ENCODE measurements around the gene CLTB. TPM values are rescaled to one million over a fixed set of nuclear protein-coding genes. Genes with fewer than 3 reads are reported as not detected.

Gene CLTB
- total and polyA plus RNA-seq, 2 of the 13 experiments (the other 11 are each of a cell fraction or from before 2014, with no cell fraction given) = 23.3 to 33.8 TPM

- TF ChIP-seq ZKSCAN1 (IDR thresholded peaks at IDR 0.05; ENCODE audit: low read length) (peak; percentile 13; the same call in 1 of the 2 replicates), ZFP90 (CRISPR knock-in tag; IDR thresholded peaks at IDR 0.05; ENCODE audit: borderline replicate concordance) (no peak), ZNF317 (CRISPR knock-in tag; IDR thresholded peaks at IDR 0.05) (peak; percentile 35; the same call in 1 of the 2 replicates), SMAD3 (CRISPR knock-in tag; IDR thresholded peaks at IDR 0.05) (no peak), PLRG1 (conservative IDR thresholded peaks at IDR 0.05) (no peak), ZNF232 (CRISPR knock-in tag; IDR thresholded peaks at IDR 0.05; ENCODE audit: borderline replicate concordance) (peak; percentile 82), KDM6A (CRISPR knock-in tag; IDR thresholded peaks at IDR 0.05; ENCODE audit: low read depth) (peak; percentile 29; the same call in 1 of the 2 replicates), YEATS4 (CRISPR knock-in tag; IDR thresholded peaks at IDR 0.05; ENCODE audit: borderline replicate concordance) (peak; percentile 88), SOX6 (IDR thresholded peaks at IDR 0.05) (no peak), SOX6 (CRISPR knock-in tag; IDR thresholded peaks at IDR 0.05) (no peak; the same call in 1 of the 2 replicates), MXD4 (CRISPR knock-in tag; IDR thresholded peaks at IDR 0.05) (peak; percentile 99), HOXA9 (CRISPR knock-in tag; IDR thresholded peaks at IDR 0.05; ENCODE audit: borderline replicate concordance) (peak; percentile 90; the same call in 1 of the 2 replicates)
- TF ChIP-seq, protein P1, sequence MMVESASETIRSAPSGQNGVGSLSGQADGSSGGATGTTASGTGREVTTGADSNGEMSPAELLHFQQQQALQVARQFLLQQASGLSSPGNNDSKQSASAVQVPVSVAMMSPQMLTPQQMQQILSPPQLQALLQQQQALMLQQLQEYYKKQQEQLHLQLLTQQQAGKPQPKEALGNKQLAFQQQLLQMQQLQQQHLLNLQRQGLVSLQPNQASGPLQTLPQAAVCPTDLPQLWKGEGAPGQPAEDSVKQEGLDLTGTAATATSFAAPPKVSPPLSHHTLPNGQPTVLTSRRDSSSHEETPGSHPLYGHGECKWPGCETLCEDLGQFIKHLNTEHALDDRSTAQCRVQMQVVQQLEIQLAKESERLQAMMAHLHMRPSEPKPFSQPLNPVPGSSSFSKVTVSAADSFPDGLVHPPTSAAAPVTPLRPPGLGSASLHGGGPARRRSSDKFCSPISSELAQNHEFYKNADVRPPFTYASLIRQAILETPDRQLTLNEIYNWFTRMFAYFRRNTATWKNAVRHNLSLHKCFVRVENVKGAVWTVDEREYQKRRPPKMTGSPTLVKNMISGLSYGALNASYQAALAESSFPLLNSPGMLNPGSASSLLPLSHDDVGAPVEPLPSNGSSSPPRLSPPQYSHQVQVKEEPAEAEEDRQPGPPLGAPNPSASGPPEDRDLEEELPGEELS (CRISPR knock-in tag; IDR thresholded peaks at IDR 0.05) = no peak
- TF ChIP-seq, protein P2, sequence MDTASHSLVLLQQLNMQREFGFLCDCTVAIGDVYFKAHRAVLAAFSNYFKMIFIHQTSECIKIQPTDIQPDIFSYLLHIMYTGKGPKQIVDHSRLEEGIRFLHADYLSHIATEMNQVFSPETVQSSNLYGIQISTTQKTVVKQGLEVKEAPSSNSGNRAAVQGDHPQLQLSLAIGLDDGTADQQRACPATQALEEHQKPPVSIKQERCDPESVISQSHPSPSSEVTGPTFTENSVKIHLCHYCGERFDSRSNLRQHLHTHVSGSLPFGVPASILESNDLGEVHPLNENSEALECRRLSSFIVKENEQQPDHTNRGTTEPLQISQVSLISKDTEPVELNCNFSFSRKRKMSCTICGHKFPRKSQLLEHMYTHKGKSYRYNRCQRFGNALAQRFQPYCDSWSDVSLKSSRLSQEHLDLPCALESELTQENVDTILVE (CRISPR knock-in tag; IDR thresholded peaks at IDR 0.05) = peak; percentile 83
- TF ChIP-seq, protein P3, sequence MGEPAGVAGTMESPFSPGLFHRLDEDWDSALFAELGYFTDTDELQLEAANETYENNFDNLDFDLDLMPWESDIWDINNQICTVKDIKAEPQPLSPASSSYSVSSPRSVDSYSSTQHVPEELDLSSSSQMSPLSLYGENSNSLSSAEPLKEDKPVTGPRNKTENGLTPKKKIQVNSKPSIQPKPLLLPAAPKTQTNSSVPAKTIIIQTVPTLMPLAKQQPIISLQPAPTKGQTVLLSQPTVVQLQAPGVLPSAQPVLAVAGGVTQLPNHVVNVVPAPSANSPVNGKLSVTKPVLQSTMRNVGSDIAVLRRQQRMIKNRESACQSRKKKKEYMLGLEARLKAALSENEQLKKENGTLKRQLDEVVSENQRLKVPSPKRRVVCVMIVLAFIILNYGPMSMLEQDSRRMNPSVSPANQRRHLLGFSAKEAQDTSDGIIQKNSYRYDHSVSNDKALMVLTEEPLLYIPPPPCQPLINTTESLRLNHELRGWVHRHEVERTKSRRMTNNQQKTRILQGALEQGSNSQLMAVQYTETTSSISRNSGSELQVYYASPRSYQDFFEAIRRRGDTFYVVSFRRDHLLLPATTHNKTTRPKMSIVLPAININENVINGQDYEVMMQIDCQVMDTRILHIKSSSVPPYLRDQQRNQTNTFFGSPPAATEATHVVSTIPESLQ (CRISPR knock-in tag; conservative IDR thresholded peaks at IDR 0.05) = no peak
- TF ChIP-seq, protein P4, sequence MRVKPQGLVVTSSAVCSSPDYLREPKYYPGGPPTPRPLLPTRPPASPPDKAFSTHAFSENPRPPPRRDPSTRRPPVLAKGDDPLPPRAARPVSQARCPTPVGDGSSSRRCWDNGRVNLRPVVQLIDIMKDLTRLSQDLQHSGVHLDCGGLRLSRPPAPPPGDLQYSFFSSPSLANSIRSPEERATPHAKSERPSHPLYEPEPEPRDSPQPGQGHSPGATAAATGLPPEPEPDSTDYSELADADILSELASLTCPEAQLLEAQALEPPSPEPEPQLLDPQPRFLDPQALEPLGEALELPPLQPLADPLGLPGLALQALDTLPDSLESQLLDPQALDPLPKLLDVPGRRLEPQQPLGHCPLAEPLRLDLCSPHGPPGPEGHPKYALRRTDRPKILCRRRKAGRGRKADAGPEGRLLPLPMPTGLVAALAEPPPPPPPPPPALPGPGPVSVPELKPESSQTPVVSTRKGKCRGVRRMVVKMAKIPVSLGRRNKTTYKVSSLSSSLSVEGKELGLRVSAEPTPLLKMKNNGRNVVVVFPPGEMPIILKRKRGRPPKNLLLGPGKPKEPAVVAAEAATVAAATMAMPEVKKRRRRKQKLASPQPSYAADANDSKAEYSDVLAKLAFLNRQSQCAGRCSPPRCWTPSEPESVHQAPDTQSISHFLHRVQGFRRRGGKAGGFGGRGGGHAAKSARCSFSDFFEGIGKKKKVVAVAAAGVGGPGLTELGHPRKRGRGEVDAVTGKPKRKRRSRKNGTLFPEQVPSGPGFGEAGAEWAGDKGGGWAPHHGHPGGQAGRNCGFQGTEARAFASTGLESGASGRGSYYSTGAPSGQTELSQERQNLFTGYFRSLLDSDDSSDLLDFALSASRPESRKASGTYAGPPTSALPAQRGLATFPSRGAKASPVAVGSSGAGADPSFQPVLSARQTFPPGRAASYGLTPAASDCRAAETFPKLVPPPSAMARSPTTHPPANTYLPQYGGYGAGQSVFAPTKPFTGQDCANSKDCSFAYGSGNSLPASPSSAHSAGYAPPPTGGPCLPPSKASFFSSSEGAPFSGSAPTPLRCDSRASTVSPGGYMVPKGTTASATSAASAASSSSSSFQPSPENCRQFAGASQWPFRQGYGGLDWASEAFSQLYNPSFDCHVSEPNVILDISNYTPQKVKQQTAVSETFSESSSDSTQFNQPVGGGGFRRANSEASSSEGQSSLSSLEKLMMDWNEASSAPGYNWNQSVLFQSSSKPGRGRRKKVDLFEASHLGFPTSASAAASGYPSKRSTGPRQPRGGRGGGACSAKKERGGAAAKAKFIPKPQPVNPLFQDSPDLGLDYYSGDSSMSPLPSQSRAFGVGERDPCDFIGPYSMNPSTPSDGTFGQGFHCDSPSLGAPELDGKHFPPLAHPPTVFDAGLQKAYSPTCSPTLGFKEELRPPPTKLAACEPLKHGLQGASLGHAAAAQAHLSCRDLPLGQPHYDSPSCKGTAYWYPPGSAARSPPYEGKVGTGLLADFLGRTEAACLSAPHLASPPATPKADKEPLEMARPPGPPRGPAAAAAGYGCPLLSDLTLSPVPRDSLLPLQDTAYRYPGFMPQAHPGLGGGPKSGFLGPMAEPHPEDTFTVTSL (CRISPR knock-in tag; IDR thresholded peaks at IDR 0.05; ENCODE audit: borderline replicate concordance) = peak; percentile 65; the same call in 1 of the 2 replicates
These were observed 27.8 kb downstream of the CLTB start, which contains the start of the genes HIGD2A and NOP16 (continued) for GRCh38 chr5:176388444-176389134.

Data from HepG2 (cell line).